Stimulated activated CD8-positive, alpha-beta memory T cell treated with anti-CD3 and anti-CD28 coated beads, Interleukin-15, amount 100 ng/mL, for 48 hours (primary cell): ENCODE measurements around the gene ZNG1F.
"Not testable (repeated sequence)": the region's sequence is repeated elsewhere in the genome, so short reads cannot be mapped to it uniquely, and the experiment has no call there.

Experiments
- DNase-seq, 2 donors: peaks; one replicate each; pipeline ENCODE4 v3.0.0-alpha.2; 2020; ENCODE audit warnings: low read depth in 2 of 2

Gene ZNG1F

DNA sequence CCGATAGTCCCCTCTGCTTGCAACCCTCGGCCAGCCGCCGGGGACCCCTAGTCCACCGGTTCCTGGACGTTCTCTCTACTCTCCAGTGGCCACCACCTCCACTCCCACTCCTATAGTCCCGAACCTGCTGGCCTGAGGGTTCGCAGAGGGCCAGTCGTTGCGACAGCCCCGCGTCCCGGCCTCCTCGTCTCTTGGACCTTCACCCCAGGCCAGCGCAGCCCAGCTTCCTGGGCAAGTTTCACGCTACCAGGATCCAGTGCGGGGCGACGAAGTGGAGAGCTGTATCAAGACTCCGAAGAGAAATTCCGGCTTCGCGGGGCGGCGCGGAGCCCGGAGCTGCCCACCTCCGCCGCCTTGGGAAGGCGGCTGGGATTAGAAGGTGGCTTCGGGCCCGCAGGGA is 65.7 kb downstream of the ZNG1F start:
- not testable (repeated sequence) for DNase-seq

DNA sequence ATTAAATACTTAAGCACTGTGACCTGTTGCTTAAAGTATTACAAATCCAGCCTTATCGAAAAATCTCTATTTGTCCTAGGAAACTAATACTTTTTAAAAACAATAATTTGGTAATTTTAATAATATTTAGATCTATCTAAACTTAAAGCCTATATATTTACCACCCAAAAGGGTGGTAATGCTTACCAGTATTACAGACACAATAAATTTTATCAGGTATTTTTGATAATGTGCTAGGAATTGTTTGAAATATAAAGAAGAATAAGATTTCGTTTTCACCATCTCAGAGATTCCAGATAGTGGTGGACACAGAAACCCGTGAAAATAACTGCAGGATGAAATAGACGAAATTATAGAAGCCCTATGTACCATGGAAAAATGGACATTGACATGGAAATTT is 68.4 kb downstream of the ZNG1F start:
- DNase-seq = not testable (repeated sequence)

GRCh38 chr9:41119719-41120118 is 69.4 kb downstream of the ZNG1F start:
- DNase-seq = not testable (repeated sequence)

GRCh38 chr9:41119311-41119710 is 69.8 kb downstream of the ZNG1F start:
- DNase-seq = not testable (repeated sequence)

DNA sequence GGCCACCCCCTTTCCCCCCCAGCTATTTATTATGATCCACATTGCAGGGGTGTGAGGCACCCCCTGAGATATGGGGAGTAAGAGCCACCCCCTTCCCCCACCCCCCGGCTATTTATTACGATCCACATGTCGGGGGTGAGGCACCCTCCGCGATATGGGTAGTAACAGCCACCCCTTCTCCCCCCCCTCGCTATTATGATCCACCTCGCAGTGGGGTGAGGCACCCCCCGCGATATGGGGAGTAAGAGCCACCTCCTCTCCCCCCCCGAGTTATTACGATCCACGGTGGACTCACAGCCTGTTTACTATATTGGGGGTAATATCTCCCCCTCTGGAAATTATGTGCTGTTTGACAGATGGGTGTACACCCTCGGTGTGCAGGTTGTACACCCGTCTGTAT is 75.8 kb downstream of the ZNG1F start:
- not testable (repeated sequence) for DNase-seq

- not testable (repeated sequence) for DNase-seq
These were observed 77.7 kb downstream of the ZNG1F start for GRCh38 chr9:41111414-41111813.

DNA sequence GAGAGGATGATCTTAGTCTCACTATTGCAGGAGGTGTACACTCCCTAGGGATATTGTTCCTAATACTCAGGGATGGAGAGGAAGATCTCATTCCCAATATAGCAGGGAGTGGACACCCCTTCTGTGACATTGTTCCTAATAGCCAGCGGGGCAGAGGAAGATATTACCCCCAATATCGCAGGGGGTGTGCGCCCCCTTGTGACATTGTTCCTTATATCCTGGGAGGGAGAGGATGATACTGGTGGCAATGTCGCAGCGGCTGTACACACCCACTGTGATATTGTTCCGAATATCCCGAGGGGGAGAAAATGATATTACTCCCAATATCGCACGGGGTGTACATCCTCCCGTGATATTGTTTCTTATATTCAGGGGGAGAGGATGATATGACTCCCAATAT is 78.2 kb downstream of the ZNG1F start:
- not testable (repeated sequence) for DNase-seq

DNA sequence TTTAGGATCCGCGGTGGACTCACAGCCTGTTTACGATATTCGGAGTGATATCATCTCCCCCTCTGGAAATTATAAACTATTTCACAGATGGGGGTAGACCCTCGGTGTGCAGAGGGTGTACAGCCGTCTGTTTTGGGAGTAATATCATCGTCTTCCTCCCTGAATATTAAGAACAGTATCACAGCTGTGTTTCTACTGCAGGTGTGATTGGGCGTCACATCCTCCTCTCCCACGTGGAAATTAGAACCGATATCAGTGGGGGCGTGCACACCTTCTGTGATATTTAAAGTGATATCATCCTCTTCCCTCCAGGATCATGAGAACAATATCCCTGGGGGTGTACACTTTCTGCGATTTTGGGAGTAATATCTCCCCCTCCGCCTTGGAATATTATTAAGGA is 79.9 kb downstream of the ZNG1F start:
- DNase-seq = not testable (repeated sequence)

- DNase-seq = not testable (repeated sequence)
These were observed 80.3 kb downstream of the ZNG1F start for GRCh38 chr9:41108816-41109215.

- not testable (repeated sequence) for DNase-seq
These were observed 82.5 kb downstream of the ZNG1F start for GRCh38 chr9:41106472-41107116.

GRCh38 chr9:41105557-41106253 is 83.4 kb downstream of the ZNG1F start:
- DNase-seq = not testable (repeated sequence)

- DNase-seq = not testable (repeated sequence)
These were observed 84.6 kb downstream of the ZNG1F start for GRCh38 chr9:41104542-41104941.

GRCh38 chr9:41100508-41100907 is 88.6 kb downstream of the ZNG1F start:
- DNase-seq = not testable (repeated sequence)

DNA sequence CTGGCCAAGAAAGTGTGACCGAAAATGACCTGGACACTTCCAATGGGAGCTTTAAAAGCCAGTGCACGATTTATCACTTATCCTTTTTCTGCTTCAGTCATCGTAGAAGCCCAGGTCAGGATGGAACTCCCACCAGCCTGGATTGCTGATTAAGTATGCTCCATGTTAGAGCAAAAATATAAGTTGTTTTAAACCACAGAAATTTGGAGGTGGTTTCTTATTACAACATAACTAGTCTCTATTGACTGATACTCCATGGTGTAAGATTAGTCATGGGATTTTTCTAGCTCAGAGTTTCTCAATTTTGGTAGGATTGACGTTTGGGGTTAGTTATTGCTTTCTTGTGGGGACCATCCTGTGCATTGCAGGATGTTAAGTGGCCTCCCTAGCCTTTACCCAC is 90.4 kb downstream of the ZNG1F start:
- DNase-seq = not testable (repeated sequence)

GRCh38 chr9:41095060-41095459 is 94.1 kb downstream of the ZNG1F start:
- not testable (repeated sequence) for DNase-seq

DNA sequence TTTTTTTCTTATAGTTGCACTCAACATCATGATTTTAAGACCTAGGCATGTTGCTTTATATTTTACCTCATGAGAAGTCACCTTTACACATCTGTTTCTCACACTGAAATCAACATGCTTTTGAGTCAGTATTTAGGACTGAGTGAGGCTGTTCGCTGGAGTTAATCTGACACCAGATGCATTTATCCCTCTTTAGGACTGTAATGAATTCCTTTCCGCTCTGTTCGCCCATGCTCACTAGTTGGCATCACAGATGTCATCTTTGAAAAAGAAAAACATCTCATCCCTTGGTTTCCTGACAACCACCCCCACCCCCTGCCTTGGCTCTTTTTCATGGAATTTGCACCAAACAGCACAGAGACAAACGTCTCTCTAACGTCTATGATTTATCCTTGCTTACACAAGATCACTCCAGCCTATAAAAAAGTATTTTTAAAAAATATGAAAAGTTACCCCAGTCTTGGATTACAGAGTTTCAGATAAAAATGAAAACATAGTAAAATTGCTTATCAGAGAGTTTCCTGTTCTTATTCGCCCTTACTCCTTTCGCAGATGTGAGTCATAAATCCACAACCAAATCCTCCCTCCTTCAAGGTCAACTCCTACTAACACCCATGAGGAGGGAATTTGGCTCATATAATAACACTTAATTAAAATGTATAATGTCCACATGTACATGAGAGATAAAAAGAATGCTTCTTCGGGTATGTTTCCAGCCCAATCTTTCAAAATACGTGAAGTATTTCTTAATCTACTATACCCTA is 94.9 kb downstream of the ZNG1F start:
- not testable (repeated sequence) for DNase-seq

DNA sequence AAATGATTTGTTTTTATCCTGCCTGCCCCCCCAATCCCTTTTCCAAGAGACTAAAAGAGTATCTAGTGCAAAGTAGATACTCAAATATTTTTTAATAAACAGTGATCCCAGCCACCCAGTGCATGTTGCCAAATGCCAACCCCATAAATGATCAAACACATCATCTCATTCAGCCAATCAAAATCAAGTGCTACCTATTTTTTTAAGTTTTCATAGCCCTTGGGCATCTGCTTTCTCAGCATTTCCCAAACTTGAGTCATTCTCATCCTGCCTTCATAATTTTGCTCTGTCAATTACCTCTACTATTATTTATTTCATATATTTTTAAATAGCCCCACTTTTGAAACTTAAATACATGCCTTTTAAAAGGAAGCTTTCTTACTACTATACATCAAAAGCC is 98.2 kb downstream of the ZNG1F start:
- not testable (repeated sequence) for DNase-seq

DNA sequence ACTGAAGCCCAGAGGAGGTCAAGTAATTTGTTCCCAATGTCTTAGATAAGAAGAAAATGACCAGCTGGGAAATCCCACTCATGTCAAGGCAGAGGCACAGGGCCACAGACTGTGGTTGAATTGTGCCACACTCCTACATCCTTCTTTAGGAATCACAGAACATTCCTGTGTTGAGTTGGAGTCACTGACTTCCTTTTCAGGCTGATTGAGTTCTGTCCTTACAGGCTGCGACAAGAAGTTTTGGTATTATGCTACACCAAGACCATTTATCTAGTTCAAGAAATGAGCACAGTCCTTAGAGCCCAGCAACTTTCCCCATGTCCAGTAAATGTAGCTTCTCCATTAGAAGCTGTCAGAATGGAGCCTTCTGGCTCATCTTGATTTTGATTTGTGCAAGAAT is 98.7 kb downstream of the ZNG1F start:
- DNase-seq = not testable (repeated sequence)

DNA sequence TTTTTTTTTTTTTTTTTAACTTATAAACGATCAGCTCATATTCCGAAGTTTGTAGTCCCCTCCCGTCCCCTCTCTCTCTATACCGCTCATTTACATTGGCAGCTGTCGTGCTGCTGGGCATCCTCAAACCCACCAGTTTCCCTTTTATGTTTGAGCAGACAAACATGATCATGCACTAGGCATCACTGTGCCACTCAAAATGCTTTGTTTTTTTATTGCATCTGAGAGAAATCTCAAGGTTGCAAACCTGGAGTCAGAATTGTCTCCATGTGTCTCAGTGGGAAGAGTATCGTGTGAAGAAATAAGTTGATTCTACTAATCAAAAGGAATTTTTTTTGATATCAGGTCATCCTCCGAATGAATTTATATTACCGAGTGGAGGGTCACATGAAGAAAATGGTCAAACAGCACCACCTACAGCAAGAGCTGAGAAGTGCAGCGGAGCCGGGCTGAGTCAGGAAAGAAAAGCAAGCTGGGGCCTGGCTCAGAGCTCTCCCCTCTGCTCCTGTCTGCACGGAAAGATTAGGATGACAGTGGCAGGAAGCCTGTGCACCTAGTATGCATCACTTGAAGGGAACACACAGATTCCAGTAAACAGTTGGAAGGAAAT is 100.6 kb downstream of the ZNG1F start:
- DNase-seq = not testable (repeated sequence)

DNA sequence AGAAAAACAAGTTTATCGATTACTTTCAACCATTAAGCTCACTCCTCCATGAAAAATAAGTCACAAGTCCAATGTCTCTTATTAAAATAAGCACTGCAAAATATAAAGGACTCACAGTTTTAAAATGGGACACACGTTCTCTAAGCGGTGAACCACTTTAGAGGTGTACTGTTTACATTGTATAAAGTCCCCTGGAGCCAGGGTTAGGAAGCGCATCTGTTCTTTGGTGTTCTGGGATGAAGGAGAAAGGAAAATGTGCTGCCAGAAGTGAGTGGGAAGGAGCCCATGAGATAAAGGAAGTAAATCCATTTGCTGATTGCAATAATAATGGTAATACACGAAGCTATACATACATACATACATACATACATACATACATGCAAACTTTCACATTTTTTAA is 101.2 kb downstream of the ZNG1F start:
- DNase-seq = not testable (repeated sequence)

- not testable (repeated sequence) for DNase-seq
These were observed 101.8 kb downstream of the ZNG1F start for GRCh38 chr9:41087157-41087780.

- not testable (repeated sequence) for DNase-seq
These were observed 102.4 kb downstream of the ZNG1F start for GRCh38 chr9:41086685-41087084.
